H1 (cell line): Measurements from ENCODE around the gene FBP1. TPM values are rescaled to one million over a fixed set of nuclear protein-coding genes. Genes with fewer than 3 reads are reported as not detected.
A peak's percentile ranks its signal among the peaks of the same experiment; 100 is the strongest.

ENCODE experiments used
- ASH2L ChIP-seq: fragments of 200-600, 300-600 bp; sonication (generic); IDR thresholded peaks from one replicate; pipeline ENCODE4 v1.7.1; 2017; ENCODE audit warnings: low read length
- BRCA1 ChIP-seq: IDR thresholded peaks from 2 replicates; pipeline ENCODE4 v1.6.1; 2012; ENCODE audit warnings: low read depth, low read length, improper control_type of control experiment
- EZH2 ChIP-seq: fragments of 200-600 bp; sonication (generic); IDR thresholded peaks from 2 replicates; pipeline ENCODE4 v1.7.1; 2012; ENCODE audit warnings: low read depth, mild to moderate bottlenecking, moderate library complexity, low read length, inconsistent platforms; ENCODE audit not compliant: severe bottlenecking
- FOSL1 ChIP-seq: IDR thresholded peaks from 2 replicates; pipeline ENCODE4 v1.6.1; 2011; ENCODE audit warnings: mild to moderate bottlenecking, low read depth, low read length, moderate library complexity; ENCODE audit not compliant: insufficient read depth
- JUND ChIP-seq: IDR thresholded peaks from 2 replicates; pipeline ENCODE4 v1.6.1; 2011; ENCODE audit warnings: mild to moderate bottlenecking, improper control_type of control experiment, low read length
- MAX ChIP-seq: IDR thresholded peaks from 2 replicates; pipeline ENCODE4 v1.6.1; 2012; ENCODE audit warnings: inconsistent platforms
- POU5F1 ChIP-seq: IDR thresholded peaks from 2 replicates; pipeline ENCODE4 v1.6.1; 2011; ENCODE audit warnings: low read depth, mild to moderate bottlenecking, low read length, moderate library complexity
- SAP30 ChIP-seq: fragments of 300-600 bp; sonication (generic); IDR thresholded peaks from 2 replicates; pipeline ENCODE4 v1.7.1; 2012; ENCODE audit warnings: low read length, moderate library complexity, mild to moderate bottlenecking, inconsistent platforms; ENCODE audit not compliant: insufficient read depth, insufficient replicate concordance
- polyA plus RNA-seq, 7 experiments: library from polyadenylated mRNA; depleted of rRNA in 3 of 7; stranded (reverse) in 5 of 7; unstranded in 2 of 7; fragments of >200 nt in 5 of 7; fragments of 200-250 nt in 2 of 7; gene quantifications; 1 replicate in 5 of 7; 2 replicates in 1 of 7; 4 replicates in 1 of 7; pipeline versions ENCODE4 v1.2.1 to v1.2.3, GENCODE V29; 2011 to 2013; ENCODE audit warnings: missing spikeins in 2 of 7, mixed read lengths in 2 of 7
- total RNA-seq: library from RNA; stranded (reverse); fragmentation: NEBNext Ultra II Directional; extraction: Animal tissue kit (Norgen Biotek cat#: 25700); gene quantifications from 2 replicates; pipeline ENCODE4 v1.2.1, GENCODE V29; 2021
- TF ChIP-seq, protein P1 (sequence below): fragments of 300-600 bp; sonication (generic); IDR thresholded peaks from 2 replicates; pipeline ENCODE4 v1.7.1; 2012; ENCODE audit warnings: low read length, moderate library complexity, mild to moderate bottlenecking, inconsistent platforms; ENCODE audit not compliant: insufficient replicate concordance

The FBP1 gene
- total and polyA plus RNA-seq, 2 of the 8 experiments (the other 6 are each of a cell fraction or from before 2014, with no cell fraction given) = 1.0 to 4.1 TPM

DNA sequence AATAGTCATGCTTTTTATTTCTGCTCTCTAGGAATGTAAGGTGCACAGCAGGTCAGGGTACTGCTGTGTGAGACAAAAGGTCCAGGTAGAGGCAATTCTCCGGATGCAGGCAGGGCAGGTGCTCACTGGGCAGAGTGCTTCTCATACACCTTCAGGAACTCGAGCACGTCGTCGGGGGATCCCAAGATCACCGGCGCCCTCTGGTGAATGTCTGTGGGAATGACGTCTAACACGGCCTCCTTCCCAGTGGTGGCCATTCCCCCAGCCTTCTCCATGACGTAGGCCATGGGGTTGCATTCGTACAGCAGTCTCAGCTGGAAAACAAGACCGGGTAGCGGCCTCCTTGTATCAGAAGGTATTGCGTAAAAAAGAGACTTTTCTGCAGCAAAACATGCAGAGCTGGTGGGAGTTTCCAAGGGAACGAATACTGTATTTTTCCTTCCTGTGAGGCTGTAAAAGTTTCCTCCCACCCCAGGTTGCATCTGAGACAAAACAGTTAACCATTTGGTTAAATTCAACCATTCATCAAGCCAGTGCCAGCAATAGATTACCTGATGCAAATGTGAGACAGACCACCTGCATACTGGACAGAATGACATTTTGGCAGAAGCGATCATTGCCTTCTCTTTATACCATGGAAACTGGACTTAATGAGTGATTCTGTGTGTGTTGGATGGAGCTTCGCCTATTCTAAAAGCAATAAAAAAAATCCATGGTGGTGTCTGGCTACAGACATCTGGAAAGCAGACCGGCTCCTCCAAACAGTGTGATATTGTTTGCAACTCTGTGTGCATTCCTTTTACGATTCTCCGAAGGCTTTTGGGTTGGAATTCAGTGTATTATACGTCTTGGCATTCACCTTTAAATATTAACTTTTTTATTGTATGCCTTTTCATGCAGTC, 35.8 kb downstream of the FBP1 start (continued):
- TF ChIP-seq, protein P1, sequence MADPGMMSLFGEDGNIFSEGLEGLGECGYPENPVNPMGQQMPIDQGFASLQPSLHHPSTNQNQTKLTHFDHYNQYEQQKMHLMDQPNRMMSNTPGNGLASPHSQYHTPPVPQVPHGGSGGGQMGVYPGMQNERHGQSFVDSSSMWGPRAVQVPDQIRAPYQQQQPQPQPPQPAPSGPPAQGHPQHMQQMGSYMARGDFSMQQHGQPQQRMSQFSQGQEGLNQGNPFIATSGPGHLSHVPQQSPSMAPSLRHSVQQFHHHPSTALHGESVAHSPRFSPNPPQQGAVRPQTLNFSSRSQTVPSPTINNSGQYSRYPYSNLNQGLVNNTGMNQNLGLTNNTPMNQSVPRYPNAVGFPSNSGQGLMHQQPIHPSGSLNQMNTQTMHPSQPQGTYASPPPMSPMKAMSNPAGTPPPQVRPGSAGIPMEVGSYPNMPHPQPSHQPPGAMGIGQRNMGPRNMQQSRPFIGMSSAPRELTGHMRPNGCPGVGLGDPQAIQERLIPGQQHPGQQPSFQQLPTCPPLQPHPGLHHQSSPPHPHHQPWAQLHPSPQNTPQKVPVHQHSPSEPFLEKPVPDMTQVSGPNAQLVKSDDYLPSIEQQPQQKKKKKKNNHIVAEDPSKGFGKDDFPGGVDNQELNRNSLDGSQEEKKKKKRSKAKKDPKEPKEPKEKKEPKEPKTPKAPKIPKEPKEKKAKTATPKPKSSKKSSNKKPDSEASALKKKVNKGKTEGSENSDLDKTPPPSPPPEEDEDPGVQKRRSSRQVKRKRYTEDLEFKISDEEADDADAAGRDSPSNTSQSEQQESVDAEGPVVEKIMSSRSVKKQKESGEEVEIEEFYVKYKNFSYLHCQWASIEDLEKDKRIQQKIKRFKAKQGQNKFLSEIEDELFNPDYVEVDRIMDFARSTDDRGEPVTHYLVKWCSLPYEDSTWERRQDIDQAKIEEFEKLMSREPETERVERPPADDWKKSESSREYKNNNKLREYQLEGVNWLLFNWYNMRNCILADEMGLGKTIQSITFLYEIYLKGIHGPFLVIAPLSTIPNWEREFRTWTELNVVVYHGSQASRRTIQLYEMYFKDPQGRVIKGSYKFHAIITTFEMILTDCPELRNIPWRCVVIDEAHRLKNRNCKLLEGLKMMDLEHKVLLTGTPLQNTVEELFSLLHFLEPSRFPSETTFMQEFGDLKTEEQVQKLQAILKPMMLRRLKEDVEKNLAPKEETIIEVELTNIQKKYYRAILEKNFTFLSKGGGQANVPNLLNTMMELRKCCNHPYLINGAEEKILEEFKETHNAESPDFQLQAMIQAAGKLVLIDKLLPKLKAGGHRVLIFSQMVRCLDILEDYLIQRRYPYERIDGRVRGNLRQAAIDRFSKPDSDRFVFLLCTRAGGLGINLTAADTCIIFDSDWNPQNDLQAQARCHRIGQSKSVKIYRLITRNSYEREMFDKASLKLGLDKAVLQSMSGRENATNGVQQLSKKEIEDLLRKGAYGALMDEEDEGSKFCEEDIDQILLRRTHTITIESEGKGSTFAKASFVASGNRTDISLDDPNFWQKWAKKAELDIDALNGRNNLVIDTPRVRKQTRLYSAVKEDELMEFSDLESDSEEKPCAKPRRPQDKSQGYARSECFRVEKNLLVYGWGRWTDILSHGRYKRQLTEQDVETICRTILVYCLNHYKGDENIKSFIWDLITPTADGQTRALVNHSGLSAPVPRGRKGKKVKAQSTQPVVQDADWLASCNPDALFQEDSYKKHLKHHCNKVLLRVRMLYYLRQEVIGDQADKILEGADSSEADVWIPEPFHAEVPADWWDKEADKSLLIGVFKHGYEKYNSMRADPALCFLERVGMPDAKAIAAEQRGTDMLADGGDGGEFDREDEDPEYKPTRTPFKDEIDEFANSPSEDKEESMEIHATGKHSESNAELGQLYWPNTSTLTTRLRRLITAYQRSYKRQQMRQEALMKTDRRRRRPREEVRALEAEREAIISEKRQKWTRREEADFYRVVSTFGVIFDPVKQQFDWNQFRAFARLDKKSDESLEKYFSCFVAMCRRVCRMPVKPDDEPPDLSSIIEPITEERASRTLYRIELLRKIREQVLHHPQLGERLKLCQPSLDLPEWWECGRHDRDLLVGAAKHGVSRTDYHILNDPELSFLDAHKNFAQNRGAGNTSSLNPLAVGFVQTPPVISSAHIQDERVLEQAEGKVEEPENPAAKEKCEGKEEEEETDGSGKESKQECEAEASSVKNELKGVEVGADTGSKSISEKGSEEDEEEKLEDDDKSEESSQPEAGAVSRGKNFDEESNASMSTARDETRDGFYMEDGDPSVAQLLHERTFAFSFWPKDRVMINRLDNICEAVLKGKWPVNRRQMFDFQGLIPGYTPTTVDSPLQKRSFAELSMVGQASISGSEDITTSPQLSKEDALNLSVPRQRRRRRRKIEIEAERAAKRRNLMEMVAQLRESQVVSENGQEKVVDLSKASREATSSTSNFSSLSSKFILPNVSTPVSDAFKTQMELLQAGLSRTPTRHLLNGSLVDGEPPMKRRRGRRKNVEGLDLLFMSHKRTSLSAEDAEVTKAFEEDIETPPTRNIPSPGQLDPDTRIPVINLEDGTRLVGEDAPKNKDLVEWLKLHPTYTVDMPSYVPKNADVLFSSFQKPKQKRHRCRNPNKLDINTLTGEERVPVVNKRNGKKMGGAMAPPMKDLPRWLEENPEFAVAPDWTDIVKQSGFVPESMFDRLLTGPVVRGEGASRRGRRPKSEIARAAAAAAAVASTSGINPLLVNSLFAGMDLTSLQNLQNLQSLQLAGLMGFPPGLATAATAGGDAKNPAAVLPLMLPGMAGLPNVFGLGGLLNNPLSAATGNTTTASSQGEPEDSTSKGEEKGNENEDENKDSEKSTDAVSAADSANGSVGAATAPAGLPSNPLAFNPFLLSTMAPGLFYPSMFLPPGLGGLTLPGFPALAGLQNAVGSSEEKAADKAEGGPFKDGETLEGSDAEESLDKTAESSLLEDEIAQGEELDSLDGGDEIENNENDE = no peak
- TF ChIP-seq ASH2L (no peak), SAP30 (no peak), POU5F1 (no peak), JUND (0 out of 2 replicates have a peak, but pooled peaks have one; percentile 25), EZH2 (no peak), BRCA1 (no peak), MAX (peak; percentile 77), FOSL1 (no peak)
